ENCODE data around the gene BIRC7. TPM values are rescaled to one million over a fixed set of nuclear protein-coding genes. Genes with fewer than 3 reads are reported as not detected.

The BIRC7 gene
- total RNA-seq, 1 donor from 2014 or later = 0.27 TPM

- Histone ChIP-seq H3K4me3 (no peak overlapping the region), H3K4me1 (peaks cover under 1% of the 10 kb centered on the region), H3K27me3 (ENCODE audit: low read depth) (no peaks in the 10 kb centered on the region), H3K27ac (replicated peaks) (no peak overlapping the region), H3K36me3 (peaks cover 66% of the 10 kb centered on the region), H3K9me3 (replicated peaks) (no peaks in the 10 kb centered on the region)
- intact Hi-C loops (cut with micrococcal nuclease) = no loop called here
- no peak for DNase-seq
- TF ChIP-seq, protein P1, sequence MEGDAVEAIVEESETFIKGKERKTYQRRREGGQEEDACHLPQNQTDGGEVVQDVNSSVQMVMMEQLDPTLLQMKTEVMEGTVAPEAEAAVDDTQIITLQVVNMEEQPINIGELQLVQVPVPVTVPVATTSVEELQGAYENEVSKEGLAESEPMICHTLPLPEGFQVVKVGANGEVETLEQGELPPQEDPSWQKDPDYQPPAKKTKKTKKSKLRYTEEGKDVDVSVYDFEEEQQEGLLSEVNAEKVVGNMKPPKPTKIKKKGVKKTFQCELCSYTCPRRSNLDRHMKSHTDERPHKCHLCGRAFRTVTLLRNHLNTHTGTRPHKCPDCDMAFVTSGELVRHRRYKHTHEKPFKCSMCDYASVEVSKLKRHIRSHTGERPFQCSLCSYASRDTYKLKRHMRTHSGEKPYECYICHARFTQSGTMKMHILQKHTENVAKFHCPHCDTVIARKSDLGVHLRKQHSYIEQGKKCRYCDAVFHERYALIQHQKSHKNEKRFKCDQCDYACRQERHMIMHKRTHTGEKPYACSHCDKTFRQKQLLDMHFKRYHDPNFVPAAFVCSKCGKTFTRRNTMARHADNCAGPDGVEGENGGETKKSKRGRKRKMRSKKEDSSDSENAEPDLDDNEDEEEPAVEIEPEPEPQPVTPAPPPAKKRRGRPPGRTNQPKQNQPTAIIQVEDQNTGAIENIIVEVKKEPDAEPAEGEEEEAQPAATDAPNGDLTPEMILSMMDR (IDR thresholded peaks at IDR 0.05; ENCODE audit: borderline replicate concordance) = no peak
Observed at GRCh38 chr20:63284981-63285524, 49.3 kb downstream of the BIRC7 start.

DNA sequence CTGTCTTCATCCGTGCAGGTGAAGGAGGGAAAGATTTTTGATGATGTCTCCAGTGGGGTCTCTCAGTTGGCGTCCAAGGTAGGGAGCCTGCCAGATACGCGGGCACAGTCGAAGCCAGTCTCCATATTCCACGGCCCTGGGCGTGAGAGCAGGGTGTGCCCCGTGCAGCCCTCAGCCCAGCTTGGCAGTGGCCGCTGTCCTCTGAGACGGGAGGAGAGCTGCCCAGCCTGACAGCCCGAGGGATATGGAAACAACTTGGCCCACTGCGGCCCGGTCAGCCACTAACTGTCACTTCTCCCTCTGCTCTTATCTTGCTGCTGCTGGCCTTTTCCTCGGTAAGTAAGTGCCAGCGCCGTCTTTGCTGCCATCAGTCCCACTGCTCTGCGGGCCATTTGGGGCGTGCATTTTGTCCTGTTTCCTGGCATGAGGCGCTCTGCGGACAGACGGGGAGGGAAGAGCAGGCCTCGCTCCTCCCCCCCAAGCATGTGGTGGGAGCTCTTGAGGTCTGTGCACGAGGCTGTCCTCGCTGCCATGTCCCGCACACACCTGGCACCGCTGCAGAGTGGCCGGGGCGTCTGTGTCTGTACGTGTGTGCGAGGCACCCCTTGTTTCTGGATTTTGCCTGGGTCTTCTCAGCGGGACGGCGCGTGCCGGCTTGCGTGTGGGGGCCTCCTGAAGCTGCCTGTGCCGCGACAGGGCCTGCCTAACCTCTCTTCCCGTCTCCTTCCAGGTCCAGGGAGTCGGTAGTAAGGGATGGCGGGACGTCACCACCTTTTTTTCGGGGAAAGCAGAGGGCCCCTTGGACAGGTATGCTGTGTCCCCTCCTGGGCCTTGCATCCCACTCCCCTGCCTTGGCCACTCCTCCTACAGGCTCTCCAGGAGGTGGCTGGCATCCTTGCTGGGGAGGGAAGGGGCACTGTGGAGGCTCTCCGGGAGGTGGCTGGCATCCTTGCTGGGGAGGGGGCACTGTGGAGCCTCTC is 50.2 kb downstream of the BIRC7 start:
- no peaks in the 10 kb centered on the region for H3K27me3 ChIP-seq (ENCODE audit: low read depth)
- peaks cover 5% of the 10 kb centered on the region for H3K4me1 ChIP-seq
- intact Hi-C loops (cut with micrococcal nuclease) = no loop called here
- DNase-seq = no peak
- H3K27ac ChIP-seq (replicated peaks) = no peak overlapping the region
- H3K9me3 ChIP-seq (replicated peaks) = no peaks in the 10 kb centered on the region
- H3K4me3 ChIP-seq = no peak overlapping the region
- peaks cover 58% of the 10 kb centered on the region for H3K36me3 ChIP-seq
- TF ChIP-seq, protein P1 (IDR thresholded peaks at IDR 0.05; ENCODE audit: borderline replicate concordance) = no peak

- no peaks in the 10 kb centered on the region for H3K9me3 ChIP-seq (replicated peaks)
- no peak overlapping the region for H3K4me3 ChIP-seq
- peaks cover 52% of the 10 kb centered on the region for H3K36me3 ChIP-seq
- intact Hi-C loops (cut with micrococcal nuclease) = no loop called here
- H3K27me3 ChIP-seq (ENCODE audit: low read depth) = no peaks in the 10 kb centered on the region
- H3K27ac ChIP-seq (replicated peaks) = no peak overlapping the region
- TF ChIP-seq, protein P1 (IDR thresholded peaks at IDR 0.05; ENCODE audit: borderline replicate concordance) = no peak
- DNase-seq = no peak
- peaks cover 9% of the 10 kb centered on the region for H3K4me1 ChIP-seq
Observed at GRCh38 chr20:63286781-63287696, 51.3 kb downstream of the BIRC7 start.

DNA sequence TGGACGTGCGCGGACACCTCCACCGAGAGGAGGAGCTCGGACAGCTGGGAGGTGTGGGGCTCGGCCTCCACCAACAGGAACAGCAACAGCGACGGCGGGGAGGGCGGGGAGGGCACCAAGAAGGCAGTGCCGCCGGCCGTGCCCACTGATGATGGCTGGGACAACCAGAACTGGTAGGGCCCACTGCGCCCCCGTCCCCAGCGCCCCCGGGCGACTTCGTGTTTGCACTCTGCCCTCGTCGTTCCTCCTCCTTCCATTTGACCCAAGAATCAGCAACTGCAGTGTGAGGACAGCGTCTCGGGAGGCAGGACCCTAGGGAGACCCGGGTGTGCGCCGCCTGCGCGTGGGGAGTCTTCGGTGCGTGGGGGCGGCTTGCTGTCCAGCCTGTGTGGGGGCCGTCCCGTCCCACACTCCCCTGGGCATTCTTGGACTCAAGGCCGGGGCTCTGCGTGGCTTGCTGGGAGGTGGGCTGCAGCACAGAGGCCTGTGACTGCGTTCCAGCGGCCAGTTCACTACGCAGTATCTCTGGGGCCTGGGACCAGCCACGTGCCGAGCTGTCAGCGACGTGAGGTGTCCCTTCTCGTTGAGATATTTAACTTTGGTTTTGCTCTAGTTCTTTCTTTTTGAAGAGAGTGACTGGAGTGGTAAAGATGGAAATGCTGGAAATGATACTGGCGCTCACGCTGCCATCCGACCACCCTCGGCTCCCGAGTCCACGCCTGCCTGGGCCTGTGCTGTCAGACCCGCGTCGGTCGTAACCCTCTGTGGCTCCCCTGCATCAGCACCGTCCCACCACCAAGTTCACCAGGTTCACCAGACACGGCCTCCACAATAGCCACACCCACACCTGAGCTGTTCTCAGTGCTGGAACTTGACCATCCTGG is 52.2 kb downstream of the BIRC7 start:
- Histone ChIP-seq H3K4me1 (peaks cover 9% of the 10 kb centered on the region), H3K27me3 (ENCODE audit: low read depth) (peaks cover under 1% of the 10 kb centered on the region), H3K27ac (replicated peaks) (no peak overlapping the region), H3K9me3 (replicated peaks) (no peaks in the 10 kb centered on the region), H3K36me3 (peaks cover 45% of the 10 kb centered on the region), H3K4me3 (no peak overlapping the region)
- DNase-seq = no peak
- TF ChIP-seq, protein P1 (IDR thresholded peaks at IDR 0.05; ENCODE audit: borderline replicate concordance) = no peak
- intact Hi-C loops (cut with micrococcal nuclease) = no loop called here

Measured in left ventricle myocardium inferior (tissue), 1 donor.